SW 1271 (cell line): ENCODE measurements around the gene CEPT1.

Experiments used
- DNase-seq, 2 experiments: peaks; one replicate each; lab custom pipeline; 2025; lab: John Stamatoyannopoulos, UW

CEPT1 gene

DNA sequence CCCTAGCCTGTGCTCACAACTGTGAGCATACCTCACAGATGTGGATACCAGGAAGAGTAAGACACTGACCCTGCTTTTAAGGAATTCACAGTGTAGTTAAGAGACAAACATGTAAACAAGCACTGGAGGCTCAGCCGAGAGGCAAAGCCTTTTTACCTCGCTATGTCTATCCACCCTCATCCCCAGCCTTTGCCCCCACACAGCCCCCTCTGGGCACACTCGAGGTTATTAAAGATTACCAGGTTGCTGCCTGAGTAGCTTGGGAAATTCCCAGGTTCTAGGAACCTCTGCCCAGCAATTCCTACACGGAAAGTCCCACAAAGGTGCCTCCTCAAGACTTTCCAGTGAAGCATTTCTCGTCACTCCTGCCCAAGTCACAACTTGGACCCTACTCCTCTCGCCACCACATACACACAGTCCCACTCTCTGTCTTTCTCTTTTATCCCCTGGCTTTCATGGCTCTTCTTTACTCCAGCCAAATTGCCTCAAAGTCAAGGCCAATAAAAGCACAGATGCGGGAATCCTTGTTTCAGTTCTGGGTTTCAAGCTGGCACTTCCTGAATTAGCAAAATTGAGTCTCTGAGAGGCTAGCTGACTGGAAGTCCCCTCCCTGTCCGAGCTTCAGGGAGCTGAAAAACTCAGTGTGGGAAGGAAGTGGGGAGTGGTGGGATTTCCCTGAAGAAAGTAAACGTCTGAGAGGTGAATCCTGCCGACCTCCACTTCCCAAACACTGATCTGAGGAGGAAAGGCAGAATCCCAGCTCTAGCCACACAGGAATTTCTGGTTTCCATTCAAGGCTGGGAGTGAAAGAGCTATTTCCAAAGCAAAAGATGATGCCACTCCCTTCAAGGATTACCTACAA lies 52.9 kb downstream of the CEPT1 start:
- no peak for DNase-seq

GRCh38 chr1:111193712-111194480 lies 53.9 kb downstream of the CEPT1 start:
- DNase-seq: no peak

DNA sequence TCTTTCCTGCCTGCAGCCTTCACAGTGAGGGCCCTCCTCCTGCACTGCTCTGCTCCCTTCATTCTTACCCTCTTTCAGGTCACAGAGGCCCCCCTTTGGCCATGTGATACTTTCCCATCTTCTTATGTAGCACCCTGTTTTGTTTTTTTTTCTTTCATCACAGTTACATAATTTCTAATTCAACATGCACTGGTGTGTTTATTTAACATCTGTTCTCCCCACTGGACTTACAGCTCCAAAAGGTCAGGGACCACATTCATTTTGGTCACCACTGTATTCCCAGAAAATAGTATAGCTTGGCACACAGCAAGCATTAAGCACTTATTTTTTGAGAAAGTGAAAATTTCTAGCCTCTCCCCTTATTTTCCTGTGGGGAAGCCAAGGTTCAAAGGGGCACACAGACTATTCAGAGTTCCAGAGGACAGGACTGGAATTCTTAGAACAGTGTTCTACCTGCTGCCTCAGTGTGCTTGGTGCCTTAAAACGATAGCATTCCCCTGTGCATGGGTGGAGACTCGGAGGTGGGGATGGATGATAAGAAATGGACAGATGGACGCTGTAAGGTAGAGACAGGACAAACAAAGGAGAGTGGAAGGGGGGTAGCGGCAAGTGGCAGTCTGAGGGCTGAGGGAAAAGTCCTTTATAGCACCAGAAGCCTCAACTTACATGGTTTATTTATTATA lies 55.1 kb downstream of the CEPT1 start:
- DNase-seq: no peak

GRCh38 chr1:111196213-111196612 lies 56.2 kb downstream of the CEPT1 start:
- no peak for DNase-seq

DNA sequence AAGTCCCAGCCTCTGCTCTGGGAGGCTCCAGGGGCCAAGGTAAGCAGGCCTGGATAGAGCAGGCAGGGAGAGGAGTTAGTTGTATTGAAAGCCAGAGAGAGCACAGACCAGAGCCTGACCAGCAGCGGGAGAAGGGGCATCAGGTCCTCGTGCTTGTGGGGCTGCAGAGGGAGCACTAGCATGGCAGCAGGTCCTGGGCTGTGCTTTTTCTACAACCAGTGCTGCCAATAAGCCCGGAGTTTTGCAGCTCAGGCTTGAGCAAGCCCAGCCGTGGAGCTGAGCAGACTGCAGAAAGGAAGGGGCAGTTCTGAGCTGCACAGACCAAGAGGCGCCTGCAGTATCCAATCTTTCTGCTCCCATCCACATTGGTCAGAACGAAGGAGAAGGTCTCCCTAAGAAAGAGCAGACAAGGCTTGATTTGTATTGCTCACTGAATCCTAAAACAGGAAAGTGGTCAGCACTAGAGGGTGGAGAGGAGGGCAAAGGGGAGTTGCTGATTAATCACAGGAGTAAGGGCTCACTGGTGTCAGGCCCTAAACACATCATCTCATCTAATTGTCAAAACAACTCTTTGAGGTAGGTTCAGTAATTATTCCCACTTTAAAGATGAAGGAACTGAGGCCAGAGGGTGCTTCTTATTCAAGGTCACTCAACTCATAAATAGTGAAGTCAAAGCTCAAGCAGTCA lies 57.7 kb downstream of the CEPT1 start:
- DNase-seq: peak in 1 of 2 experiments; percentile 8

- DNase-seq: no peak
These were observed 58.8 kb downstream of the CEPT1 start for GRCh38 chr1:111198836-111199235.

GRCh38 chr1:111199329-111199728 lies 59.3 kb downstream of the CEPT1 start:
- no peak for DNase-seq

DNA sequence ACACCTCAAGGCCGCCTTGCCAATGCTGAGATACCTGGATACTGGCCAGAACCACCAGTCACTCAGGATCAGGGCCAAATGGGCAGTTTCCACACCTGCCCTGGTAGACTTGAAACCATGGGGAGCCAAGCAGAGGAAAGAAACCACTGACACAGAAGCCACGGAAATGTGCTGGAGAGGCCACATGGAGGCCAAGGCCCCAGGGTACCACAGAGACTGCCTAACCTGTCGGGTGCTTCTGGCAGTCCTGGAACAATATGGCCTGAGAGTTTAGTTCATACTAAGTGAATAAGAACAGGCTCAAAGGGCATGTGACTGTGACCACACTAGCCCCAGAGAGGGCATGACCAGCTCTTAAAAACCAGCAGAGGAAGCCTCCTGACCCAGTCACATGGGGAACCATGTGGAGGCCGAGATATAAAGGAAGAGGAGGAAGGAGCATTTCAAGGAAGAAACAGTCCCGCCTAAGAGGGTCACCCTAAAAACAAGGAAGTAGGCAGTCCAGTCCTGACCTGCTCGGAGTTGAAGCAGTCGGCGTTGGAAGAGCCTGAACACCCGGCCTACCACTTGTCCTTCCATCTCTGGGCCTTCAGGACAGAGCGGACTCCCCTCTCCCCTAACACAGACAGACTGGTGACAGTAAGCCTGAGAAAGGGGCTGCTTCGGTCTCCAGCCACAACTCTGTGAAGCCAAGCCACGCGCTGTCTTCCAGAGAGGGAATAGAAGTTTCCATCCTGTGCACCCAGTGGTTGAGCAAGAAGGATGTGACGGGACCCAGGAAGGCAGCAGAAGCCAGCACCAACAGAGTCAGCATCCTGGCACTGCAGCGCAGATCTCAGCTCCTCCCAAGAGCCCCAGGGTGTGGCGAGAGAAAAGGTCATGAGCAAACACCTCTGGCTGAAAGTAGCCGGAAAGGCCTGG lies 60.1 kb downstream of the CEPT1 start, which contains the start of gene DENND2D:
TSS of gene DENND2D (minus strand) at position 766 of the 921 bp plus-strand sequence. CDS start at position 579, 187 bp downstream.
- no peak for DNase-seq

DNA sequence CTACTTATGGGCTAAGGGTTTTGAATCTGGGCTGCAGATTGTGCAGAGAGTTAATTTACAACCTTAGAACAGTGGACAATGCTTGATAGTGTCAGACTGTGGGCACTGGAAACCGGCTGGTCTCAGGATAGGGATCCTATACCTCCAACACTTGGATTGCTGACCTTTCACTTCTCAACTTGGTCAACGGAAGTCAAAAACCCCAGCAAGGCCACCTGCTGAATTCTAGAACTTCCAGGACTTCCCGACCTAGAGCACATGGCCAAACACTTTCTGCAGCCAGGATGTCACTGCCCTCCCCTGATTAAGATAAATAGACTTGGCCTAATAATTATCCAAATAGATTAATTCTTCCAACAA lies 60.8 kb downstream of the CEPT1 start:
- no peak for DNase-seq

DNA sequence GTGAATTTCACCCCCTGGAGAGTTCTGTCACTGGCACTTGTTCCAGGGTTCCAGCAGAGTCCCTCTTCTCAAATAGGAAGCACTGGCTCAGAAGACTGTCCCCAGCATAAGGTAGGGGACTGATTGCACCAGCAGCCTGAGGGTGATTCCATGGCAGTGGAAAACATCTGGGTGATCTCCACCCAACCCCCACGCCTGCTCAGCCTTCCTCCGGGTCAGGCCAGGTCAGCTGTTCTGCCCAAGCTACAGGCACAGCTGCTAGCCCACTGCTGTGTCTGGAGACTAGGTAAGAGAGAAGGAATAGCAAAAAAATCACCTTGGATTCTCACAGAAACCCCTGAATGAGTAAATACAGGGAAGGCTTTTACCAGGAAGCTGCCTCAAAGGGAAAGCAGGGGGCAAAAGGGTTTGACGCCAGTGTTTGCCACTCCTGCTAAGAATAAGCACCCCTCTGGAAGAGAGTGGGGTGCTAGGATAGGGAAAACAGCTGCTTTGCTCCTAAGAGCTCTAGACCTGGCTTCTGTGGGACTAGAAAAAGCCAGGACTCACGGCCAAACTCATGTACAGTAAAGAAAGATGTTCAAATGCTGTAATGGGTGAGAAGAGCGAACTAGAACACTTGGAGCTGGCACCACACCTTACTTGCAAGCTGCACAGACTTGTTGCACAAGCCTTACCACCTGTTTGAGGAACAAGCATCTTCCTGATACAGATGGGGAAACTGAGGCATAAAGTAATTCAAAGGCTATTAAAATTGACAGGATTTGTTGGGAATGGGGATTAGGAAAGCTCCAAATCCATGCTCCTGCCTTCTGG lies 61.5 kb downstream of the CEPT1 start:
- no peak for DNase-seq

DNA sequence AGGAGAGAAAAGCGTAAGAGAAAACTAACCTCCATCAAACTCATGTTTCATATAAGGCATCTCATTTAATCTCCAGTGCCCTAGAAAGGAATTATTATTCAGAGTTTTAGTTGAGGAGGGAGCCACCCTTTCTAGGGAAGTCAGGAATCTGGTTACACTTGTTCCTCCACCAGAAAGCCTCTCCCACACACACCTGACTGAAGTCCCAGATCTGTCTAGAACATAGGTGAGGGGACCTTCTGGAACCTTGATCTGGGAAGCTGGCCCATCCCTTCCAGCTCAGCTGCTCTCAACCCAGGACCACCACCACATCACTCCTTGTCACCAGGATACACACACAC lies 62.3 kb downstream of the CEPT1 start:
- DNase-seq: no peak

GRCh38 chr1:111202707-111203623 lies 62.9 kb downstream of the CEPT1 start:
- DNase-seq: no peak

- DNase-seq: peak in 1 of 2 experiments; percentile 2
These were observed 63.7 kb downstream of the CEPT1 start for GRCh38 chr1:111203681-111204200.

DNA sequence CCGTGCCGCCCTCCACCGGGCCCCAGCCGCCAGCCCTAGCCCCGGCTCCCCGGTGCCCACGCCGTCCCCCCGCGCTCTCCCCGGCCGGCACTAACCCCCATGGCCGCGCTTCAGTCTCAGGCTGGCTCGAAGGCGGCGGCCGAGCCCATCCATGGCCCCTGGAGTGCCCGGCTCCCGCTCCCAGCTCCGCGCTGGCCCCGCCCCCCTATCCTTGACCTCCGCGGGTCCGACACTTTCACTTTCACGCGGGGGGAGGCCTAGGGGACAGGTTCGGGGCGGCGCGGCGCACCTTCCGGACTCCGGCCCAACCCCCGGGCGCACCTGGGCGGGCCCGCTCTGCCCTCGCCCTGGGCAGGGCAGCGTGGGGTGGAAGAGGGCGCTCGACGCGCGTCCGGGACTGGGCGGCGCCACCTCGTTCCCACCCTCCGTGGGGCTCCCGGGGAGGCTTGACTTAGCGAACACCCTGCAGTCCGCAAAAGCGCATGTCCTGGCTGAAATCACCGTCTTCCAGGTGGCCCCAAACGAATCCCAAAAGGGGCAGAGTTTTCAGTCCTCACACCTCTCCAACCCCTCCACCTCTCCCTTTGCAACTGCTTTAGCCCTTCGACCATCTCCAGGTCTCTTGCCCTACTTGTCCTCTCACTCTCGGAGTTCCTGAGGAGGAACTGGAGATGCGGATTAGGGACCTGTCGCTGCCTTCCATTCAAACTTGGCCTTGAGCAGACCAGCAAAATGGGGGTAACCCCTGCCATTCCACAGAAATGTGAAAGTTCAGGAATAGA lies 64.4 kb downstream of the CEPT1 start:
- DNase-seq: no peak

- no peak for DNase-seq
These were observed 65.1 kb downstream of the CEPT1 start for GRCh38 chr1:111204983-111205713.

GRCh38 chr1:111205714-111206050 lies 65.7 kb downstream of the CEPT1 start:
- no peak for DNase-seq

GRCh38 chr1:111208921-111209320 lies 68.9 kb downstream of the CEPT1 start:
- DNase-seq: no peak
